Endodermal cell (in vitro differentiated cells): Measurements from ENCODE around the gene KCNE3. TPM values are rescaled to one million over a fixed set of nuclear protein-coding genes. Genes with fewer than 3 reads are reported as not detected.

Experiments
- DNase-seq: peaks from one replicate; pipeline ENCODE4 v3.0.0-alpha.2; 2017
- H3K27ac ChIP-seq: 2 replicates; pipeline ENCODE4 v1.5.1; 2013; ENCODE audit warnings: mild to moderate bottlenecking, low read depth, low read length, moderate library complexity
- H3K27me3 ChIP-seq: 2 replicates; pipeline ENCODE4 v1.6.1; 2013; ENCODE audit warnings: mild to moderate bottlenecking, low read length, moderate library complexity; ENCODE audit not compliant: insufficient read depth, control insufficient read depth, poor library complexity, severe bottlenecking
- H3K36me3 ChIP-seq: 2 replicates; pipeline ENCODE4 v1.7.0; 2013; ENCODE audit warnings: mild to moderate bottlenecking, low read length, moderate library complexity; ENCODE audit not compliant: control insufficient read depth, insufficient read depth
- H3K4me1 ChIP-seq: one replicate; pipeline ENCODE4 v1.7.0; 2013; ENCODE audit warnings: low read length; ENCODE audit not compliant: control insufficient read depth, insufficient read depth
- H3K4me3 ChIP-seq: 2 replicates; pipeline ENCODE4 v1.5.1; 2013; ENCODE audit warnings: mild to moderate bottlenecking, low read length, moderate library complexity
- H3K9ac ChIP-seq: 2 replicates; pipeline ENCODE4 v1.6.1; 2013; ENCODE audit warnings: mild to moderate bottlenecking, low read length, moderate library complexity; ENCODE audit not compliant: poor library complexity, severe bottlenecking; ENCODE audit errors: extremely low read depth
- H3K9me3 ChIP-seq: 2 replicates; pipeline ENCODE4 v1.6.1; 2013; ENCODE audit warnings: mild to moderate bottlenecking, low read length, moderate library complexity; ENCODE audit not compliant: control insufficient read depth
- H3K27ac Mint-ChIP-seq: 2 replicates; pipeline ENCODE4 v1.8.0; 2020; ENCODE audit warnings: mixed read lengths
- H3K27me3 Mint-ChIP-seq: 2 replicates; pipeline ENCODE4 v1.8.0; 2021; ENCODE audit warnings: mild to moderate bottlenecking, mixed read lengths; ENCODE audit not compliant: insufficient read depth
- H3K36me3 Mint-ChIP-seq: 2 replicates; pipeline ENCODE4 v1.8.0; 2020; ENCODE audit warnings: low read depth, mixed read lengths
- H3K4me1 Mint-ChIP-seq: 2 replicates; pipeline ENCODE4 v1.8.0; 2020; ENCODE audit warnings: mixed read lengths
- H3K4me3 Mint-ChIP-seq: 2 replicates; pipeline ENCODE4 v1.8.0; 2020; ENCODE audit warnings: mild to moderate bottlenecking, moderate library complexity, mixed read lengths
- H3K9me3 Mint-ChIP-seq: 2 replicates; pipeline ENCODE4 v1.8.0; 2020; ENCODE audit warnings: mild to moderate bottlenecking, mixed read lengths
- WGBS, 2 experiments: methylation state at CpG; one replicate each; pipeline versions ENCODE4 v1.1.5 to v1.1.7; 2013; ENCODE audit warnings: missing lambda C conversion rate in 2 of 2, mixed read lengths in 1 of 2; ENCODE audit not compliant: insufficient coverage in 1 of 2, insufficient read length in 1 of 2; 5-methylcytosine and 5-hydroxymethylcytosine counted together
- total RNA-seq, 2 donors: library from RNA; stranded (reverse); fragmentation: NEBNext Ultra II Directional in 1 of 2; extraction: Animal tissue kit (Norgen Biotek cat#: 25700) in 1 of 2; gene quantifications; 2 replicates in 1 of 2; 3 replicates in 1 of 2; pipeline ENCODE4 v1.2.1, GENCODE V29; 2021
- TF ChIP-seq, protein P1 (sequence below): fragments of 200-600 bp; sonication (generic); conservative IDR thresholded peaks from 2 replicates; pipeline ENCODE4 v1.5.0; 2021; ENCODE audit warnings: antibody characterized with exemption, mild to moderate bottlenecking

Gene KCNE3
- total RNA-seq, 2 donors from 2014 or later, result 3.6 to 9.0 TPM

DNA sequence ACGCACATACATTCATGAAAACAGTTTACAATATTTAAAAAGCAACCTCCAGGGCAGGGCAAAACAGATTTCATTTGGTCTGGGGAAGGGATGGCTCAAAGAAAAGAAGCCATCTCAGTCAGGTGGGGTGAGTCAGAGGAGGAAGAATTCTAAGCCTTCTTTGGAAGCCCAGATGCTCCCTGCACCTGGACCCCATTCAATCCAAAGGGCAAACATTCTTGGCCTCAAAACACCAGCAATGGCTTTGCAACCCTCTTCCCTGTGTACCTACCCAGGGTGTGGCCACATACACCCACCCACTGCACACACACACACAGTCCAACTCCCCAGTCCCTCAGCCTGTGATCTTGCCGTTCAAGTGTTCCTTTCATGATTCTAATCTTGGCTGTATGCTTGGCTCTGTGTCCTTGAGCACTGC, 2.0 kb downstream of the KCNE3 start:
- H3K4me1 Mint-ChIP-seq, result peaks cover 23% of the 10 kb centered on the region
- peaks cover 6% of the 10 kb centered on the region for H3K36me3 Mint-ChIP-seq
- H3K9me3 Mint-ChIP-seq, result no peaks in the 10 kb centered on the region
- no peak overlapping the region for H3K27ac Mint-ChIP-seq
- DNase-seq, result no peak
- Histone ChIP-seq H3K27me3 (no peaks in the 10 kb centered on the region), H3K36me3 (no peaks in the 10 kb centered on the region), H3K9ac (no peak overlapping the region), H3K4me3 (no peak overlapping the region), H3K4me1 (peaks cover 5% of the 10 kb centered on the region), H3K9me3 (no peaks in the 10 kb centered on the region), H3K27ac (no peak overlapping the region)
- peaks cover 2% of the 10 kb centered on the region for H3K27me3 Mint-ChIP-seq
- 80 to 87% methylated on average over 2 of the region's 2 CpGs for WGBS, 2 experiments
- no peak overlapping the region for H3K4me3 Mint-ChIP-seq
- TF ChIP-seq, protein P1, sequence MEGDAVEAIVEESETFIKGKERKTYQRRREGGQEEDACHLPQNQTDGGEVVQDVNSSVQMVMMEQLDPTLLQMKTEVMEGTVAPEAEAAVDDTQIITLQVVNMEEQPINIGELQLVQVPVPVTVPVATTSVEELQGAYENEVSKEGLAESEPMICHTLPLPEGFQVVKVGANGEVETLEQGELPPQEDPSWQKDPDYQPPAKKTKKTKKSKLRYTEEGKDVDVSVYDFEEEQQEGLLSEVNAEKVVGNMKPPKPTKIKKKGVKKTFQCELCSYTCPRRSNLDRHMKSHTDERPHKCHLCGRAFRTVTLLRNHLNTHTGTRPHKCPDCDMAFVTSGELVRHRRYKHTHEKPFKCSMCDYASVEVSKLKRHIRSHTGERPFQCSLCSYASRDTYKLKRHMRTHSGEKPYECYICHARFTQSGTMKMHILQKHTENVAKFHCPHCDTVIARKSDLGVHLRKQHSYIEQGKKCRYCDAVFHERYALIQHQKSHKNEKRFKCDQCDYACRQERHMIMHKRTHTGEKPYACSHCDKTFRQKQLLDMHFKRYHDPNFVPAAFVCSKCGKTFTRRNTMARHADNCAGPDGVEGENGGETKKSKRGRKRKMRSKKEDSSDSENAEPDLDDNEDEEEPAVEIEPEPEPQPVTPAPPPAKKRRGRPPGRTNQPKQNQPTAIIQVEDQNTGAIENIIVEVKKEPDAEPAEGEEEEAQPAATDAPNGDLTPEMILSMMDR, result no peak

DNA sequence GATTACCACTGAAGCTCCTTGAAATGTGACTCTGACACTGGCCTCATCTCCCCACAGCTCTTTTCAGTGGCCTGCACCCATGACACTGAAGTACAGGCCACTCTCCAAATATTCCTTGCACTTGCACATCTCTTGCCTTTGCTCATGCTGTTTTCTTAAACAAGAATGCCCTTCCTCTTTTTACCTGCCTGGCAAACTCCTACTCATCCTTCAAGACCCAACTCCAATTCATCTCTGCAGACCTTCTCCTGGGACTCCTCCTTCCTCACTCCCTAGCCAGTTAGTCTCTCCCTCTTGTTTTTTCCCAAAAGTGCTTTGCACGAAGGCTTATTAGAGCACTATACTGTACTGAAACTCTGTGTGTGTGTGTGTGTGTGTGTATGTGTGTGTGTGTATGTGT, 2.6 kb downstream of the KCNE3 start:
- no peak overlapping the region for H3K9ac ChIP-seq
- H3K27ac Mint-ChIP-seq, result no peak overlapping the region
- WGBS, 2 experiments, result 80% methylated on average over 1 of the region's 1 CpG; no CpG with 5 or more reads in 1 of the 2 experiments
- peaks cover 6% of the 10 kb centered on the region for H3K36me3 Mint-ChIP-seq
- DNase-seq, result no peak
- peaks cover 5% of the 10 kb centered on the region for H3K4me1 ChIP-seq
- H3K4me1 Mint-ChIP-seq, result peaks cover 23% of the 10 kb centered on the region
- H3K36me3 ChIP-seq, result no peaks in the 10 kb centered on the region
- no peak overlapping the region for H3K4me3 ChIP-seq
- no peaks in the 10 kb centered on the region for H3K9me3 Mint-ChIP-seq
- H3K4me3 Mint-ChIP-seq, result no peak overlapping the region
- TF ChIP-seq, protein P1, result no peak
- H3K27me3 Mint-ChIP-seq, result peaks cover 2% of the 10 kb centered on the region
- no peaks in the 10 kb centered on the region for H3K27me3 ChIP-seq
- no peak overlapping the region for H3K27ac ChIP-seq
- no peaks in the 10 kb centered on the region for H3K9me3 ChIP-seq

DNA sequence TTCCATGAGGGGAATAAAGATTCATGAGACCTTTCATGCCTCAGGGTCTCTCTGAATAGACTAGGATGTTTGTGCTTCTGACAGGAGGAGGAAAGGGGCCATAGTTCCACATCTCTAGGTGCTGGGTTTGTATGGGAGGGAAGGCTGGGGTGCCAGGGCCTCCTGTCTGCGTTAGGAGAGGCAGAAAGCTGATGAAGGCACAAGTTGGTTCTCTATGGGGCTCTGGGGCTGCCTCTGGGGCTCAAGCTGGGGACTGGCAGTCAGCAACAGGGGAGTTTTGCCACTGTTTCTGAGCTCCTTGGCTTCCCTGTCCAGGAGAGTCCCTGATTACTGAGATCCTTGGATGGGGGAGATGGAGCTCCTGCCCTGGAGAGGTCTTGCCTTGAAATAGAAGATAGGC, 4.1 kb downstream of the KCNE3 start:
- Histone ChIP-seq H3K9ac (no peak overlapping the region), H3K36me3 (no peaks in the 10 kb centered on the region), H3K27ac (no peak overlapping the region), H3K4me1 (peaks cover 5% of the 10 kb centered on the region), H3K9me3 (no peaks in the 10 kb centered on the region), H3K27me3 (no peaks in the 10 kb centered on the region), H3K4me3 (no peak overlapping the region)
- Mint-ChIP-seq H3K27ac (no peak overlapping the region), H3K27me3 (peaks cover 2% of the 10 kb centered on the region), H3K4me1 (peaks cover 22% of the 10 kb centered on the region), H3K4me3 (no peak overlapping the region), H3K9me3 (no peaks in the 10 kb centered on the region), H3K36me3 (peaks cover 7% of the 10 kb centered on the region)
- WGBS, 2 experiments, result 82% methylated on average over 1 of the region's 1 CpG; no CpG with 5 or more reads in 1 of the 2 experiments
- TF ChIP-seq, protein P1, result no peak
- DNase-seq, result peak; percentile 29
